Activated T-cell treated with anti-CD3 and anti-CD28 coated beads for 4 hours (primary cell): ENCODE data around the gene KCNH8.
"Not testable (repeated sequence)": the region's sequence is repeated elsewhere in the genome, so short reads cannot be mapped to it uniquely, and the experiment has no call there.

Experiments
- DNase-seq: peaks from one replicate; pipeline ENCODE4 v3.0.0-alpha.2; 2020

KCNH8 gene

DNA sequence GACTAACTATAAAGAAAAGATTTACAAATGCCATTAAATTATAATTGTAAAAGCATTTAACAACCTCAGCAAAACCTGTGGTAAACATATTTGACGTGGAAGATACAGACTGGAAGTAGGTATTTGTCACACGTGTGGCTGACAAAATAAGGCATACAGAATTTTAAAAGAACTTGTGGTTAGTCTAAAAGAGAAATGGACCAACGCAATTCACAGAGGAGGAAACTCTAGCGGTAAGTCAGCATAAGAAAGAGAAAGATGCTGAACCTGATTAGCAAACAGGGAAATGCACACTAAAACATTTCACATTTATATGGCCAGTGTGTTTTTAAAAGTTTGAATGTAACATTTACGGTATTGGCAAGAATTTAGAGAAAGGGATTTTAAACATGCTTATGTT is 35.3 kb downstream of the KCNH8 start:
- no peak for DNase-seq

- DNase-seq, result no peak
Observed at GRCh38 chr3:19190126-19190525, 41.8 kb downstream of the KCNH8 start.

DNA sequence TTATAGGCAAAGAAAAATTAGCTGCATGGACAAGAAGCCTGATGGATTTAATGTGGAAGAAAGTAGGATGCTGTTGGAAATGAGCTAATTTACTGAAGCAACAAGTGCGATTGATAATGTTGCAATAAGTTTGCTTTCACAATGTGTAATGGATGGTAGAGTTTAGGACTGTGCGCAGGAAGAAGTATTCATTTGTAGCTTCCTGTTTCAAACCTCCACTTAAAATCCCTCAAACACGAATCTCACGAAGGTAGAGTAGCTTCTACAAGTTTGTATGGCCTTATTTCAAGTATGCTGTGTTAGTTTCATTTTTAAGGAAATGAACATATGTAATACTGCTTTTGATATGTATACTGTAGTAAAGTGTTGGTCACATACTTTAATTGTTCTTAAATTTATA is 42.3 kb downstream of the KCNH8 start:
- DNase-seq, result no peak

DNA sequence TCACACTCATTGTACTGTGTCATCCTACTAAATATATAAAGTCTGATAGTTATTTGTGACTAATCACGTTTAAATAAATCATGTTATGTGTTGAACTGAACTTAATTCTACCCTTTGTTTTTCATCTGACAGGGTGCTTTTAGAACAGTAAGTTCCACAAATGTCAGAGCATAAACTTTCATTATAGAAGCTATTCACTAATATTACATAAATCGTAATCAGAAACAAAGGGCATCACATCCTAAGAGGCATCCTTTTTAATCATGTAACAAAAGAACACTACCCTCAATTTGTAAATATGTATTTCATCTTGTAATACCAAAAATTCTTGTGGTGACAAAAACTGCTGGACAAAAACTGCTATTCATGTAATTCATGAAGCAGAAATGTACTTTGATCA is 50.8 kb downstream of the KCNH8 start:
- no peak for DNase-seq

DNA sequence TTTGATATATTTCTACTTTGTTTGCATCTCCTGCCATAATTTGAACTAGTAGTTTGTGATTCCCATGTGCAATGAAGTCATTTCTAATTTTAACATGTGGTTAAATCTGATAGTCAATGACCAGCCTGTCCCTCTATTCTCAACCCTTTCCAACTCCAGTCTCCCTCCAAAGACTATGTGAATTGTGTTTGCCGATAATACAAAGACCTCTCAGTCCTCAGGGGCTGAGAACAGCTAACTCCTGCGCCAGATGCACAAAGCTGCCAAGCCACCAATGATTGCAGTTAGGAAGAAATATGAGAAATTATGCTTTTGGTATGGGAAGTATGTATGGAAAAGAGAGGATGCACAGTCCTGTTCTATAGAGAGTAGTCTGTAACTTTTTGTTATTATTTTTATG is 54.0 kb downstream of the KCNH8 start:
- DNase-seq, result no peak

GRCh38 chr3:19202754-19203153 is 54.4 kb downstream of the KCNH8 start:
- DNase-seq, result no peak

DNA sequence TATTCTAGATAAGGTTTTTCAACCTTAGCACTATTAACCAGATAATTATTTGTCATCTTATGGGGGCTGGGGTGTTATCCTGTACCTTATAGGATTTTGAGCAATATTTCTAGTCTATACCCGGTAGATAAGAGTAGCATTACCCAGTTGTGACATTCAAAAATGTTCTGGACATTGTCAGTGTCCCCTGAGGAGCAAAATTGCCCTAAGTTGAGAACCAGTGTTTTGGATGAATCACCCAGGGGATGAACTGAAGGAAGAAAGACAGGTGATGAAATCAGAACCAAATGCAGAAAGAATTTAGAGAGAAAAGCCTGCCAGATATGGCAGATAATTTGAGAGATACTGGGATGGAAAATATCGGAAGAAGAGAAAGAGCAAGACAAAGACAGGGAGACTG is 58.2 kb downstream of the KCNH8 start:
- DNase-seq, result no peak

DNA sequence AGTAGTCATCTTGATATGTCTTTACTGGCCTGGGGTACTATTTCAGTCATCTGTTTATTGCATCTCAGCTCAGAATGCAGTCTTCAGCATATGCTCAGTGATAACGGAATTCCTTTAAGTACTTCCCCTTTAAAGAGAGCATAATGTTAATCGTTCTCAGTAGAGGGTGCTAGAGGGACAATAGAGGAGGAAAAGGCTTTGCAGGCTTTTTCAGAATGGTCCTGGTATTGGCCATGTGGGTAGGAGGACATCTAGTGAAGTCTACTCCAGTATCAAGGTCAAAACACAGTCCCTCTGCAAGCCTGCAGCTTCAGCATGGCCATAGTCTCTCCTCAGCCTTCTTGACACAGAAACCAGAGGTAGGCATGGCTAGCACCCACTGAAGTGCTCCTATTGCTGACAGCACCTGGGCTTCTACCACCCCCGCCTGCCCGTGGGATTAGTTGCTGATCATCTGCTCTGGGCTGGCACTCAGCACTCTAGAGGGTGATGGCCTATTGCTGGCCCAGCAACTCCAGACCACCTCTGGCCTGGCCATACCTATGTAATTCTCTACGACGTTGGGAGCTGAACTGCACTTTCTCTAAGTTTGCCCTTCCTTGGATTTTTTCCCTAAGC is 65.4 kb downstream of the KCNH8 start:
- no peak for DNase-seq

DNA sequence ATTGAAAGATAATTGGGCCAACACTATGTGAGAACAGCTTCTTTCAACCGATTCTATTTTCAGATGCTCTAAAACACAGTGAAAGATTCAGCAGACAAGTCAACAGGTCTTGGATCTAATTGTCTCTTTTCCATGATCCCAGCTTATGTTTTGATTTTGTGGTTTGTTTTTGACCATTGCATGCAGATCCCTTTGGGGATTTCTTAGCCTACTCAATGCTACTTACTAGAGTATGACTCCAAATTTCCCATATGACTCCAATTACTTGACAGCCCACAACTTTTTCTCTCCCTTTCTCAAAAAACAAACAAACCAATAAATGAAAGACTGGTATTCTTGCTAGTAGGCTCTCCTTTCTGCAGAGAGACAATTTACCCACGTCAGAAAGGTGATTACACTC is 67.1 kb downstream of the KCNH8 start:
- DNase-seq, result no peak

- DNase-seq, result no peak
Observed at GRCh38 chr3:19216669-19217337, 68.5 kb downstream of the KCNH8 start.

GRCh38 chr3:19220311-19220710 is 72.0 kb downstream of the KCNH8 start:
- DNase-seq, result no peak

GRCh38 chr3:19221081-19221480 is 72.8 kb downstream of the KCNH8 start:
- DNase-seq, result no peak

- no peak for DNase-seq
Observed at GRCh38 chr3:19226479-19226878, 78.2 kb downstream of the KCNH8 start.

DNA sequence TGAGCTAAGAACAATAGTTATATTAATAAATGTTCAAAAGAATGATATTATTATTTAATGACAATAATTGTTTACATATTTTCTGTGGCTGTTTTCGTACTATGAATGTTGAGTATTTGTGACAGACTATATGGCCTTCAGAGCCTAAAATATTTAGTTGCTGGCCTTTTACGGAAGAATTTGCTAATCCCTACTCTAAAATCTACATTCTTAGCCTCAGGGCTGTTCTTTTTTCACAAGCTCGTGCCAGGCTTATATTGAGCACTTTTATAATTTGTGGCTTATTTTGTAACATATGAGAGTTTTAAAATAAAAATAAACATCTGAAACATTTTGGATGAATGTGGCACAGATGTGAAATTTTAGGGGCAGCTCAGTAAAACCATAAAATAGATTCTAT is 79.9 kb downstream of the KCNH8 start:
- DNase-seq, result no peak

GRCh38 chr3:19229086-19229485 is 80.8 kb downstream of the KCNH8 start:
- no peak for DNase-seq

GRCh38 chr3:19229881-19230280 is 81.6 kb downstream of the KCNH8 start:
- not testable (repeated sequence) for DNase-seq

DNA sequence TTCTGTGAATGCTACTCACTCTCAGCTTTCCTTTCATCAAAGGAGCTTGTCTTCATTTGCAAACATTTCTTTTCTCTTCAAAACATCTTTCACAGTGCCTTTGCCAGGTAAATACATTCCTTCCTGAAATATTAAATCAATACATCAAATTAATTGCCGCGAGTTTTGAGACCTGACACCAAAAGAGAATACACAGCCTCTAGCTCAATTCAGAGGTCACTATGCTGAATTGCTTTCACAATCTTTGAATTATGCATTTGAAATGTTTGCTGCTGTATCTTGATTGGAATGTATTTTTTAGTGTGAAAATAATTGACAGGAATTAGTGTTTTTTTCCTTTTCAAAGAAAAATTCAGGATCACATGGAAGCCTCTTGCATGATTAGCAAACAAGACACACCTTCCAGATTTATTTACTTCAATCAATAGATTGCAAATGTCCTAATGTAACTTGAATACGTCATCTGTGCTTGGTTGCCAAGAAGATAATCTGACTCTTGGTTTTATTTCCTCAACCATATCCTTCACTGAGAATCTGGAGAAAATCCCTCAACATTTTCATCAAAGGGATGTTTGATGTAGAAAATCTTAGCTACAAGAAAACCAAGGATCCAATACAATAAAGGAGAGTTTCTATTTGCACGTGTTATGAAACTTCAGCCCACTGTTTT is 83.6 kb downstream of the KCNH8 start:
- DNase-seq, result no peak

DNA sequence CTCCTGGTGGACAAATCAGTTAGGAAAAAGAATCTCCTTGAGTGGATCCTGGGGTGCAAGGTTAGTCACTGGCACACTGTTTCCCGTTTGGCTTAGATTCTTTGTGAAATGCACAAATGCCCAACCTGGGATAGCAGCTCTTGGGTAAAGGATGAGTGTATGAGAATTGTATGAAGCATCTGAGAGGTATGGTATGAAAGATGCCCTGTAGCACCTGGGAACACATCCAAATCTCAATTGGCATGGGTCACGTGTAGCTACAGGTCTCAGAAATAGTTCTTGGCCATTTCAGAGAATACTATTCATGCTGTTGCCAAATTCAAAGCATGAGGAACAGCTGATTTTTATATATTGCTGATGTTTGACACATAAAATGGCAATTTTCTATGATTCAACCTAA is 84.3 kb downstream of the KCNH8 start:
- DNase-seq, result no peak

- DNase-seq, result not testable (repeated sequence)
Observed at GRCh38 chr3:19233882-19234784, 85.8 kb downstream of the KCNH8 start.

GRCh38 chr3:19248143-19248542 is 99.8 kb downstream of the KCNH8 start:
- DNase-seq, result no peak

GRCh38 chr3:19248767-19249166 is 100.5 kb downstream of the KCNH8 start:
- no peak for DNase-seq

DNA sequence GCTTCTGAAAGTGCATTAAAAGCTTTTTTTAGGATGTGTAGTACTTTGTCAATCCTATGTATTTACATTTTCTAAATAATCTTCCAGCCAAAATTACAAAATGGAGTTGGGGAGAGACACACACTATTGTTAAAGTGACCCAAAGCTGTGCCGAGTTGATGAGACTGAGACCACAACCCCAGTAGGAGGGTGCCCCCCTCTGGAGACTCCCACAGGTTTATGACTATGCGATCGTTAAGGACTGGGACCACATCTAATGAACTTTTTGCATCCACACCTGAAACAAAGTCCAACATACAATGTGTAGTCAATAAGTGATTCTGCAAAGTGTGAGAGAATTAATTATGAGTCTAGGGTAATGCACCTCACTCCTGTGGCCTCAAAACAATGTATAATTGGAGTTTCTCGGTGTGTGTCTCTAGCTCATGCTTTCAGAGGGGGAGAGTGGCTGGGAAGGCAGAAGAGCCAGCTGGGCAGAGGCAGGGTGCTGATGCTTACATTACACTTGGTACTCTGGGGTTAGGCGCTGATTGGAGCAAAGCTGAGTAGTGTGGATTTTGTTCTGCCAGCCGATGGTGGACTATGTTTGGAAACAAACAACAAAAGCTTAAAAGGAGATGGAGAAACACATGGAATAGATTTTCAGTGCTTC is 102.8 kb downstream of the KCNH8 start:
- no peak for DNase-seq

DNA sequence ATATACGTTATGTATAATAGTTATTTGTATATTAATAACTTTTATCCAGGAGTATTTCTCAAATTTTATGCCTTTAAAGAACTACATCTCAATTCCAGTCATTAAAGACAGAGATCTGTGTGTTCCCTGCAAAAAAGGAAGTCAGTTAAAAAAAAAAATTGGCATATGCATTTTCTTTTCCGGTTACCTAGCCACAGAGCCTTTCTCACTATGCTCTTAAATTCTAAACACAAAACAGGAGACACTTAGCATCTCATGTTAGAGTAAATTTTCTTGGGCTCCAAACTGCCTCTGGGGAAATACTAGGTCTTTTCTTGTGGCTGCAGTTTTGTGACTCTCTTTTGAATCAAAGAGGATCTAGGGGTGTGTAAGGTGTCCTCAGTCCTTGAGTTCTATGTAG is 105.9 kb downstream of the KCNH8 start:
- no peak for DNase-seq
